H9 (cell line): Measurements from ENCODE around the gene MRPS23. TPM values are rescaled to one million over a fixed set of nuclear protein-coding genes. Genes with fewer than 3 reads are reported as not detected.

Experiments
- DNase-seq: peaks from one replicate; pipeline ENCODE4 v3.0.0-alpha.2; 2017
- H2AFZ ChIP-seq: one replicate; pipeline ENCODE4 v1.6.1; 2013; ENCODE audit warnings: mild to moderate bottlenecking, low read length, control low read depth, moderate library complexity
- H2AK5ac ChIP-seq: 2 replicates; pipeline ENCODE4 v1.6.1; 2013; ENCODE audit warnings: low read length, control low read depth, mixed read lengths; ENCODE audit not compliant: insufficient read length
- H2BK120ac ChIP-seq: one replicate; pipeline ENCODE4 v1.6.1; 2013; ENCODE audit warnings: low read depth, mild to moderate bottlenecking, low read length, control low read depth, inconsistent platforms; ENCODE audit not compliant: poor library complexity, severe bottlenecking
- H2BK12ac ChIP-seq: 2 replicates; pipeline ENCODE4 v1.6.1; 2013; ENCODE audit warnings: low read length, control low read depth, mixed read lengths, low read depth; ENCODE audit not compliant: insufficient read length
- H2BK15ac ChIP-seq: 2 replicates; pipeline ENCODE4 v1.6.1; 2013; ENCODE audit warnings: low read depth, low read length, control low read depth
- H2BK20ac ChIP-seq: one replicate; pipeline ENCODE4 v1.6.1; 2013; ENCODE audit warnings: low read depth, mild to moderate bottlenecking, low read length, control low read depth, inconsistent platforms; ENCODE audit not compliant: poor library complexity, severe bottlenecking
- H2BK5ac ChIP-seq: 2 replicates; pipeline ENCODE4 v1.6.1; 2013; ENCODE audit warnings: low read length, control low read depth, mixed read lengths; ENCODE audit not compliant: insufficient read length
- H3K14ac ChIP-seq: 2 replicates; pipeline ENCODE4 v1.6.1; 2013; ENCODE audit warnings: low read length, control low read depth; ENCODE audit not compliant: insufficient read depth
- H3K18ac ChIP-seq: 2 replicates; pipeline ENCODE4 v1.6.1; 2013; ENCODE audit warnings: low read depth, mild to moderate bottlenecking, mixed read lengths, low read length, control low read depth; ENCODE audit not compliant: insufficient read length
- H3K23ac ChIP-seq: 2 replicates; pipeline ENCODE4 v1.6.1; 2013; ENCODE audit warnings: low read length, control low read depth, mixed read lengths, low read depth; ENCODE audit not compliant: insufficient read length
- H3K23me2 ChIP-seq: 2 replicates; pipeline ENCODE4 v1.6.1; 2013; ENCODE audit warnings: low read depth, mild to moderate bottlenecking, mixed read lengths, low read length, control low read depth; ENCODE audit not compliant: insufficient read length, poor library complexity, severe bottlenecking
- H3K27ac ChIP-seq: 2 replicates; pipeline ENCODE4 v1.5.1; 2013; ENCODE audit warnings: low read length, control low read depth, mixed read lengths, low read depth; ENCODE audit not compliant: insufficient read length
- H3K27me3 ChIP-seq: 2 replicates; pipeline ENCODE4 v1.6.1; 2013; ENCODE audit warnings: low read length, control low read depth, inconsistent platforms; ENCODE audit not compliant: insufficient read depth
- H3K4ac ChIP-seq: 2 replicates; pipeline ENCODE4 v1.6.1; 2013; ENCODE audit warnings: low read depth, mild to moderate bottlenecking, control low read depth, inconsistent platforms, low read length, moderate library complexity
- H3K4me1 ChIP-seq: 2 replicates; pipeline ENCODE4 v1.6.1; 2013; ENCODE audit warnings: low read length, control low read depth, inconsistent platforms; ENCODE audit not compliant: insufficient read depth
- H3K4me2 ChIP-seq: 2 replicates; pipeline ENCODE4 v1.6.1; 2013; ENCODE audit warnings: low read length, control low read depth, mixed read lengths; ENCODE audit not compliant: insufficient read length, insufficient read depth
- H3K56ac ChIP-seq: 2 replicates; pipeline ENCODE4 v1.6.1; 2013; ENCODE audit warnings: low read depth, mild to moderate bottlenecking, mixed read lengths, low read length, control low read depth; ENCODE audit not compliant: insufficient read length
- H3K79me1 ChIP-seq: 2 replicates; pipeline ENCODE4 v1.6.1; 2013; ENCODE audit warnings: low read depth, mild to moderate bottlenecking, moderate library complexity, low read length, control low read depth, inconsistent platforms; ENCODE audit not compliant: insufficient read depth, poor library complexity, severe bottlenecking
- H3K79me2 ChIP-seq: 2 replicates; pipeline ENCODE4 v1.6.1; 2013; ENCODE audit warnings: low read length, control low read depth, inconsistent platforms; ENCODE audit not compliant: insufficient read depth
- H3K9ac ChIP-seq: 2 replicates; pipeline ENCODE4 v1.6.1; 2013; ENCODE audit warnings: low read length, control low read depth, mixed read lengths; ENCODE audit not compliant: insufficient read length; ENCODE audit errors: extremely low read depth
- H3K9me3 ChIP-seq: one replicate; pipeline ENCODE4 v1.6.1; 2013; ENCODE audit warnings: low read depth, low read length, inconsistent platforms; ENCODE audit not compliant: control insufficient read depth
- H3T11ph ChIP-seq: one replicate; pipeline ENCODE4 v1.6.1; 2013; ENCODE audit warnings: mild to moderate bottlenecking, low read length, control low read depth, inconsistent platforms
- H4K20me1 ChIP-seq: one replicate; pipeline ENCODE4 v1.6.1; 2013; ENCODE audit not compliant: control insufficient read depth, insufficient read length, insufficient read depth
- H4K5ac ChIP-seq: 2 replicates; pipeline ENCODE4 v1.6.1; 2013; ENCODE audit warnings: low read depth, mild to moderate bottlenecking, mixed read lengths, low read length, control low read depth; ENCODE audit not compliant: insufficient read length
- H4K8ac ChIP-seq: replicated peaks from 2 replicates; pipeline ENCODE4 v1.6.1; 2013; ENCODE audit warnings: low read length, control low read depth, mixed read lengths, low read depth; ENCODE audit not compliant: insufficient read length
- H4K91ac ChIP-seq: 2 replicates; pipeline ENCODE4 v1.6.1; 2013; ENCODE audit warnings: low read depth, mild to moderate bottlenecking, moderate library complexity, mixed read lengths, low read length, control low read depth; ENCODE audit not compliant: insufficient read length
- H3K27ac Mint-ChIP-seq, 3 experiments: 2 replicates in 2 of 3; 3 replicates in 1 of 3; pipeline ENCODE4 v1.8.0; 2020 to 2021; ENCODE audit warnings: mixed read lengths in 3 of 3, mild to moderate bottlenecking in 1 of 3, moderate library complexity in 1 of 3
- H3K27me3 Mint-ChIP-seq: 2 replicates; pipeline ENCODE4 v1.8.0; 2021; ENCODE audit warnings: low read depth, mild to moderate bottlenecking, moderate library complexity, mixed read lengths
- H3K36me3 Mint-ChIP-seq, 3 experiments: 2 replicates in 2 of 3; 3 replicates in 1 of 3; pipeline ENCODE4 v1.8.0; 2020 to 2021; ENCODE audit warnings: low read depth in 3 of 3, mixed read lengths in 3 of 3; ENCODE audit not compliant: insufficient read depth in 1 of 3
- H3K4me1 Mint-ChIP-seq, 2 experiments: 2 replicates each; pipeline ENCODE4 v1.8.0; 2020; ENCODE audit warnings: mixed read lengths in 2 of 2
- H3K4me3 Mint-ChIP-seq, 2 experiments: 2 replicates in 1 of 2; 3 replicates in 1 of 2; pipeline ENCODE4 v1.8.0; 2020 to 2021; ENCODE audit warnings: mild to moderate bottlenecking in 2 of 2, mixed read lengths in 2 of 2, moderate library complexity in 1 of 2
- H3K9me3 Mint-ChIP-seq, 2 experiments: 2 replicates in 1 of 2; 3 replicates in 1 of 2; pipeline ENCODE4 v1.8.0; 2020; ENCODE audit warnings: mild to moderate bottlenecking in 2 of 2, mixed read lengths in 2 of 2, moderate library complexity in 1 of 2
- WGBS: extraction: QIAGEN DNeasy Blood & Tissue Kit; methylation state at CpG from one replicate; pipeline ENCODE4 v1.1.7; 2013; ENCODE audit warnings: missing lambda C conversion rate, low lambda C conversion rate, mixed read lengths; ENCODE audit not compliant: insufficient read length; ENCODE audit errors: extremely low coverage; 5-methylcytosine and 5-hydroxymethylcytosine counted together
- total RNA-seq: library from RNA; stranded (reverse); gene quantifications from 2 replicates; pipeline ENCODE4 v1.2.1, GENCODE V29; 2021
- TF ChIP-seq, protein P1 (sequence below): fragments of 200-600 bp; sonication (generic); conservative IDR thresholded peaks from 3 replicates; pipeline ENCODE4 v1.8.0; 2021; ENCODE audit warnings: antibody characterized with exemption, mild to moderate bottlenecking

Gene MRPS23
- total RNA-seq, 1 experiment from 2014 or later, result 62.0 TPM

DNA sequence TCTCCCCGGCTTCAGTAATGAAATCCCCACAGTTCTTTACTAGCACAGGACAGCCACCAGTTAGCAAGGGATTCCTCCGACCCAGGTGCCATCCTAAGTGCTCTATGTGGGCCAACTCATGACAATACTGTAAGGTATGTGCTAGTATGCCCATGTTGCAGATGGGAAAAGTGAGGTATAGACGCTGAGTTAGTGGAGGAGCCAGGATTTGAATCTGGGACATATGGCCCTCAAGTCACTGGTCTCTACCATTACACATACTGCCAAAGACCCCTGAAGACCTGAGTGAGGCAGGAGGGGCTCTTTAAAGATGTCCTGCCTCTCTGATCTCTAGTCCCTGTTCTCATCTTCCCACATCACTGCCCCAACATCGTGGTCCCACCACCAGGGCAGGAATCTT lies 36.2 kb upstream of the MRPS23 start:
- peaks cover 15 to 17% of the 10 kb centered on the region in 2 experiments for H3K4me1 Mint-ChIP-seq

More for the DNA sequence above, 36.2 kb upstream of the MRPS23 start:
- Histone ChIP-seq H3T11ph (no peak overlapping the region), H3K14ac (no peak overlapping the region; the same call in 1 of the 2 replicates), H4K5ac (no peak overlapping the region), H2BK120ac (no peak overlapping the region), H3K4ac (no peak overlapping the region), H3K18ac (no peak overlapping the region), H3K23ac (no peak overlapping the region), H2AFZ (no peak overlapping the region), H3K27ac (no peak overlapping the region), H2AK5ac (no peak overlapping the region), H4K91ac (no peak overlapping the region), H3K9ac (no peak overlapping the region), H3K4me2 (no peak overlapping the region), H4K20me1 (no peaks in the 10 kb centered on the region), H2BK12ac (no peak overlapping the region), H2BK15ac (no peak overlapping the region), H3K56ac (no peak overlapping the region), H3K9me3 (no peaks in the 10 kb centered on the region), H3K23me2 (no peaks in the 10 kb centered on the region), H3K79me2 (no peaks in the 10 kb centered on the region), H4K8ac (no peak overlapping the region), H3K79me1 (no peaks in the 10 kb centered on the region), H3K27me3 (no peaks in the 10 kb centered on the region), H2BK20ac (no peak overlapping the region), H2BK5ac (no peak overlapping the region), H3K4me1 (no peaks in the 10 kb centered on the region; the same call in 1 of the 2 replicates)
- Mint-ChIP-seq H3K27ac (no peak overlapping the region), H3K36me3 (peaks cover 3 to 8% (median 5%) of the 10 kb centered on the region in 3 experiments; a peak in 5 of 7 replicates), H3K4me3 (no peak overlapping the region), H3K9me3 (peaks cover 5 to 9% of the 10 kb centered on the region in 2 experiments; a peak in 3 of 5 replicates), H3K27me3 (peaks cover 3% of the 10 kb centered on the region; the same call in 1 of the 2 replicates)
- WGBS, result no CpG with 5 or more reads among the region's 4 CpGs
- DNase-seq, result no peak
- TF ChIP-seq, protein P1, sequence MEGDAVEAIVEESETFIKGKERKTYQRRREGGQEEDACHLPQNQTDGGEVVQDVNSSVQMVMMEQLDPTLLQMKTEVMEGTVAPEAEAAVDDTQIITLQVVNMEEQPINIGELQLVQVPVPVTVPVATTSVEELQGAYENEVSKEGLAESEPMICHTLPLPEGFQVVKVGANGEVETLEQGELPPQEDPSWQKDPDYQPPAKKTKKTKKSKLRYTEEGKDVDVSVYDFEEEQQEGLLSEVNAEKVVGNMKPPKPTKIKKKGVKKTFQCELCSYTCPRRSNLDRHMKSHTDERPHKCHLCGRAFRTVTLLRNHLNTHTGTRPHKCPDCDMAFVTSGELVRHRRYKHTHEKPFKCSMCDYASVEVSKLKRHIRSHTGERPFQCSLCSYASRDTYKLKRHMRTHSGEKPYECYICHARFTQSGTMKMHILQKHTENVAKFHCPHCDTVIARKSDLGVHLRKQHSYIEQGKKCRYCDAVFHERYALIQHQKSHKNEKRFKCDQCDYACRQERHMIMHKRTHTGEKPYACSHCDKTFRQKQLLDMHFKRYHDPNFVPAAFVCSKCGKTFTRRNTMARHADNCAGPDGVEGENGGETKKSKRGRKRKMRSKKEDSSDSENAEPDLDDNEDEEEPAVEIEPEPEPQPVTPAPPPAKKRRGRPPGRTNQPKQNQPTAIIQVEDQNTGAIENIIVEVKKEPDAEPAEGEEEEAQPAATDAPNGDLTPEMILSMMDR, result no peak
